Neural cell (in vitro differentiated cells): ENCODE measurements around the gene FBXO10. TPM values are rescaled to one million over a fixed set of nuclear protein-coding genes. Genes with fewer than 3 reads are reported as not detected.

ENCODE experiments used
- H2AFZ ChIP-seq: fragments of 200-600, 300-800 bp; sonication (generic), shearing (Covaris generic); 2 replicates; pipeline ENCODE4 v1.6.0; 2014; ENCODE audit warnings: low read depth, mild to moderate bottlenecking, antibody characterized with exemption, low read length, moderate library complexity
- H3F3A ChIP-seq: fragments of 200-600 bp; shearing (Covaris generic); 2 replicates; pipeline ENCODE4 v1.6.1; 2016; ENCODE audit warnings: mild to moderate bottlenecking, moderate library complexity, mixed read lengths, antibody characterized with exemption, low read length; ENCODE audit not compliant: insufficient read depth, poor library complexity, severe bottlenecking
- H3K27ac ChIP-seq: fragments of 200-600, 300-800 bp; sonication (generic), shearing (Covaris generic); 2 replicates; pipeline ENCODE4 v1.5.1; 2014; ENCODE audit warnings: mild to moderate bottlenecking, low read length, moderate library complexity
- H3K27me3 ChIP-seq: fragments of 300-800, 200-600 bp; sonication (generic), shearing (Covaris generic); 2 replicates; pipeline ENCODE4 v1.6.0; 2014; ENCODE audit warnings: mild to moderate bottlenecking, low read depth, low read length, moderate library complexity; ENCODE audit not compliant: insufficient read depth
- H3K36me3 ChIP-seq: fragments of 300-800, 200-600 bp; sonication (generic), shearing (Covaris generic); 2 replicates; pipeline ENCODE4 v1.5.1; 2014; ENCODE audit warnings: mild to moderate bottlenecking, antibody characterized with exemption, low read length, moderate library complexity; ENCODE audit not compliant: insufficient read depth
- H3K4me2 ChIP-seq: fragments of 300-800, 200-600 bp; sonication (generic), shearing (Covaris generic); 2 replicates; pipeline ENCODE4 v1.6.0; 2014; ENCODE audit warnings: mild to moderate bottlenecking, low read length
- H3K4me3 ChIP-seq: fragments of 300-800, 200-600 bp; sonication (generic), shearing (Covaris generic); 2 replicates; pipeline ENCODE4 v1.5.1; 2014; ENCODE audit warnings: mild to moderate bottlenecking, low read length, moderate library complexity
- H3K79me2 ChIP-seq: fragments of 200-600 bp; shearing (Covaris generic); replicated peaks from 2 replicates; pipeline ENCODE4 v1.6.0; 2014; ENCODE audit warnings: mild to moderate bottlenecking, low read length, moderate library complexity; ENCODE audit not compliant: insufficient read depth
- H3K9ac ChIP-seq: fragments of 300-800, 200-600 bp; sonication (generic), shearing (Covaris generic); 2 replicates; pipeline ENCODE4 v1.6.1; 2016; ENCODE audit warnings: mild to moderate bottlenecking, low read length, mixed read lengths
- H3K9me2 ChIP-seq: fragments of 200-600 bp; shearing (Covaris generic); 2 replicates; pipeline ENCODE4 v1.6.1; 2016; ENCODE audit warnings: mild to moderate bottlenecking, low read length, mixed read lengths; ENCODE audit not compliant: insufficient read depth
- H3K9me3 ChIP-seq: fragments of 200-600, 300-800 bp; sonication (generic), shearing (Covaris generic); 2 replicates; pipeline ENCODE4 v1.6.1; 2016; ENCODE audit warnings: mild to moderate bottlenecking, mixed run types, low read length, moderate library complexity, mixed read lengths
- H4K20me1 ChIP-seq: fragments of 200-600 bp; shearing (Covaris generic); 2 replicates; pipeline ENCODE4 v1.6.1; 2016; ENCODE audit warnings: mild to moderate bottlenecking, mixed run types; ENCODE audit not compliant: insufficient read depth
- CTCF ChIP-seq: fragments of 450-650 bp; IDR thresholded peaks from 2 replicates; pipeline ENCODE4 v1.5.1; 2014; ENCODE audit warnings: antibody characterized with exemption, mild to moderate bottlenecking, moderate library complexity; ENCODE audit not compliant: poor library complexity, severe bottlenecking
- EP300 ChIP-seq: fragments of 450-650 bp; conservative IDR thresholded peaks from 2 replicates; pipeline ENCODE4 v1.6.1; 2014; ENCODE audit warnings: antibody characterized with exemption, mild to moderate bottlenecking, moderate library complexity; ENCODE audit not compliant: poor library complexity, severe bottlenecking
- EZH2 ChIP-seq: fragments of 200-600, 300-800 bp; shearing (Covaris generic), sonication (generic); IDR thresholded peaks from 2 replicates; pipeline ENCODE4 v1.6.1; 2014; ENCODE audit warnings: antibody characterized with exemption, low read length, borderline replicate concordance, mild to moderate bottlenecking; ENCODE audit not compliant: insufficient read depth, poor library complexity, severe bottlenecking
- MXI1 ChIP-seq: fragments of 450-650 bp; conservative IDR thresholded peaks from 2 replicates; pipeline ENCODE4 v1.6.1; 2014; ENCODE audit warnings: antibody characterized with exemption, mild to moderate bottlenecking; ENCODE audit not compliant: poor library complexity, severe bottlenecking
- POLR2AphosphoS5 ChIP-seq: IDR thresholded peaks from 2 replicates; pipeline ENCODE4 v1.6.1; 2012
- RAD21 ChIP-seq: fragments of 450-650 bp; conservative IDR thresholded peaks from 2 replicates; pipeline ENCODE4 v1.6.1; 2014; ENCODE audit warnings: antibody characterized with exemption, mild to moderate bottlenecking, moderate library complexity
- REST ChIP-seq: IDR thresholded peaks from 2 replicates; pipeline ENCODE4 v1.6.1; 2012; ENCODE audit warnings: borderline replicate concordance
- SMC3 ChIP-seq: fragments of 450-650 bp; conservative IDR thresholded peaks from 2 replicates; pipeline ENCODE4 v1.6.1; 2014; ENCODE audit warnings: antibody characterized with exemption, mild to moderate bottlenecking, moderate library complexity; ENCODE audit not compliant: poor library complexity
- TAF1 ChIP-seq: IDR thresholded peaks from 2 replicates; pipeline ENCODE4 v1.6.1; 2012; ENCODE audit warnings: low read depth
- polyA plus RNA-seq: library from polyadenylated mRNA; depleted of rRNA; stranded (reverse); fragments of >200 nt; gene quantifications from 2 replicates; pipeline ENCODE4 v1.2.3, GENCODE V29; 2014

FBXO10 gene
- polyA plus RNA-seq, 1 donor from 2014 or later = 16.0 TPM

GRCh38 chr9:37507566-37508134 lies 68.5 kb downstream of the FBXO10 start:
- H3K9me2 ChIP-seq = no peaks in the 10 kb centered on the region
- no peak for TF ChIP-seq EP300
- TF ChIP-seq EZH2 = no peak
- TF ChIP-seq CTCF = no peak
- TF ChIP-seq POLR2AphosphoS5 = no peak
- no peak for TF ChIP-seq MXI1
- no peak for TF ChIP-seq RAD21
- TF ChIP-seq REST = no peak
- no peak for TF ChIP-seq TAF1

GRCh38 chr9:37504605-37505004 lies 71.6 kb downstream of the FBXO10 start:
- H3K9me3 ChIP-seq = no peaks in the 10 kb centered on the region
- no peaks in the 10 kb centered on the region for H3F3A ChIP-seq
- no peaks in the 10 kb centered on the region for H3K79me2 ChIP-seq
- H3K36me3 ChIP-seq = peaks cover 11% of the 10 kb centered on the region
- no peak overlapping the region for H3K4me3 ChIP-seq
- no peaks in the 10 kb centered on the region for H4K20me1 ChIP-seq
- no peak overlapping the region for H3K9ac ChIP-seq
- no peak overlapping the region for H2AFZ ChIP-seq
- no peak overlapping the region for H3K27ac ChIP-seq
- H3K4me2 ChIP-seq = no peak overlapping the region
- H3K27me3 ChIP-seq = no peaks in the 10 kb centered on the region
- TF ChIP-seq SMC3 (no peak), REST (no peak), RAD21 (no peak), CTCF (no peak), TAF1 (no peak), EP300 (no peak), EZH2 (no peak), POLR2AphosphoS5 (no peak)
- no peaks in the 10 kb centered on the region for H3K9me2 ChIP-seq

More at GRCh38 chr9:37507566-37508134, 68.5 kb downstream of the FBXO10 start:
- H3F3A ChIP-seq = no peaks in the 10 kb centered on the region
- no peaks in the 10 kb centered on the region for H3K27me3 ChIP-seq
- no peaks in the 10 kb centered on the region for H4K20me1 ChIP-seq
- no peak overlapping the region for H3K27ac ChIP-seq
- no peak overlapping the region for H3K4me2 ChIP-seq
- H3K4me3 ChIP-seq = no peak overlapping the region
- H3K79me2 ChIP-seq = no peaks in the 10 kb centered on the region
- H3K36me3 ChIP-seq = peaks cover 11% of the 10 kb centered on the region
- no peak overlapping the region for H2AFZ ChIP-seq
- no peak overlapping the region for H3K9ac ChIP-seq
- no peaks in the 10 kb centered on the region for H3K9me3 ChIP-seq
